Measurements from ENCODE around the gene CLIP4.

Gene CLIP4

GRCh38 chr2:29143657-29144056, 28.4 kb downstream of the CLIP4 start:
- DNase-seq: no peak

- DNase-seq: no peak
These were observed 31.0 kb downstream of the CLIP4 start for GRCh38 chr2:29146197-29146596.

- no peak for DNase-seq
These were observed 32.7 kb downstream of the CLIP4 start for GRCh38 chr2:29147963-29148362.

- no peak for DNase-seq
These were observed 39.4 kb downstream of the CLIP4 start for GRCh38 chr2:29154610-29155009.

- DNase-seq: no peak
These were observed 40.4 kb downstream of the CLIP4 start for GRCh38 chr2:29155578-29155977.

- DNase-seq: no peak
These were observed 41.9 kb downstream of the CLIP4 start for GRCh38 chr2:29157131-29157530.

- DNase-seq: no peak
These were observed 43.9 kb downstream of the CLIP4 start for GRCh38 chr2:29159125-29159524.

- no peak for DNase-seq
These were observed 45.0 kb downstream of the CLIP4 start for GRCh38 chr2:29160184-29160583.

- no peak for DNase-seq
These were observed 47.2 kb downstream of the CLIP4 start for GRCh38 chr2:29162204-29162928.

GRCh38 chr2:29164091-29164846, 49.1 kb downstream of the CLIP4 start:
- no peak for DNase-seq

GRCh38 chr2:29165362-29166241, 50.4 kb downstream of the CLIP4 start:
- no peak for DNase-seq

- DNase-seq: no peak
These were observed 51.2 kb downstream of the CLIP4 start for GRCh38 chr2:29166242-29167039.

- DNase-seq: no peak
These were observed 59.7 kb downstream of the CLIP4 start for GRCh38 chr2:29174937-29175336.

GRCh38 chr2:29175338-29175737, 60.1 kb downstream of the CLIP4 start:
- DNase-seq: no peak

GRCh38 chr2:29182334-29182733, 67.1 kb downstream of the CLIP4 start:
- no peak for DNase-seq

- no peak for DNase-seq
These were observed 67.7 kb downstream of the CLIP4 start for GRCh38 chr2:29182920-29183319.

GRCh38 chr2:29184531-29184930, 69.3 kb downstream of the CLIP4 start:
- no peak for DNase-seq

GRCh38 chr2:29186817-29187216, 71.6 kb downstream of the CLIP4 start:
- no peak for DNase-seq

GRCh38 chr2:29187926-29188325, 72.7 kb downstream of the CLIP4 start:
- DNase-seq: no peak

GRCh38 chr2:29189052-29189451, 73.8 kb downstream of the CLIP4 start:
- DNase-seq: no peak

GRCh38 chr2:29191817-29192216, 76.6 kb downstream of the CLIP4 start:
- DNase-seq: no peak

- DNase-seq: no peak
These were observed 77.3 kb downstream of the CLIP4 start for GRCh38 chr2:29192526-29192925.

GRCh38 chr2:29193111-29193510, 77.9 kb downstream of the CLIP4 start:
- no peak for DNase-seq

Data from inflammatory macrophage treated with lipopolysaccharide for 1 hour (primary cell).